Measurements from ENCODE around the gene BNC2.

Gene BNC2

GRCh38 chr9:16782490-16782889, 88.0 kb downstream of the BNC2 start:
- no peaks in the 10 kb centered on the region for H3K9me3 ChIP-seq (ENCODE audit: control insufficient read depth, low read length)
- peaks cover 10% of the 10 kb centered on the region for H3K4me1 ChIP-seq (ENCODE audit: control insufficient read depth, insufficient read depth, low read length)
- H3K9ac ChIP-seq (ENCODE audit: low read length), result no peak overlapping the region
- H3K27me3 ChIP-seq (replicated peaks; ENCODE audit: control insufficient read depth, insufficient read depth, low read length), result no peaks in the 10 kb centered on the region
- H3K4me3 ChIP-seq (ENCODE audit: low read length), result no peak overlapping the region
- H3K36me3 ChIP-seq (ENCODE audit: control insufficient read depth, insufficient read depth, low read length, severe bottlenecking), result no peaks in the 10 kb centered on the region
- DNase-seq (ENCODE audit: low read depth), result no peak

GRCh38 chr9:16775330-16775729, 95.1 kb downstream of the BNC2 start:
- Histone ChIP-seq H3K9ac (ENCODE audit: low read length) (no peak overlapping the region), H3K27me3 (replicated peaks; ENCODE audit: control insufficient read depth, insufficient read depth, low read length) (no peaks in the 10 kb centered on the region), H3K9me3 (ENCODE audit: control insufficient read depth, low read length) (no peaks in the 10 kb centered on the region), H3K4me3 (ENCODE audit: low read length) (no peak overlapping the region), H3K4me1 (ENCODE audit: control insufficient read depth, insufficient read depth, low read length) (peaks cover 6% of the 10 kb centered on the region), H3K36me3 (ENCODE audit: control insufficient read depth, insufficient read depth, low read length, severe bottlenecking) (no peaks in the 10 kb centered on the region)
- no peak for DNase-seq (ENCODE audit: low read depth)

GRCh38 chr9:16773617-16774016, 96.9 kb downstream of the BNC2 start:
- Histone ChIP-seq H3K36me3 (ENCODE audit: control insufficient read depth, insufficient read depth, low read length, severe bottlenecking) (no peaks in the 10 kb centered on the region), H3K4me3 (ENCODE audit: low read length) (no peak overlapping the region), H3K27me3 (replicated peaks; ENCODE audit: control insufficient read depth, insufficient read depth, low read length) (no peaks in the 10 kb centered on the region), H3K9ac (ENCODE audit: low read length) (no peak overlapping the region), H3K9me3 (ENCODE audit: control insufficient read depth, low read length) (no peaks in the 10 kb centered on the region), H3K4me1 (ENCODE audit: control insufficient read depth, insufficient read depth, low read length) (peaks cover 6% of the 10 kb centered on the region)
- DNase-seq (ENCODE audit: low read depth), result no peak

GRCh38 chr9:16773116-16773515, 97.4 kb downstream of the BNC2 start:
- Histone ChIP-seq H3K9ac (ENCODE audit: low read length) (no peak overlapping the region), H3K4me3 (ENCODE audit: low read length) (no peak overlapping the region), H3K4me1 (ENCODE audit: control insufficient read depth, insufficient read depth, low read length) (peaks cover 3% of the 10 kb centered on the region), H3K27me3 (replicated peaks; ENCODE audit: control insufficient read depth, insufficient read depth, low read length) (no peaks in the 10 kb centered on the region), H3K36me3 (ENCODE audit: control insufficient read depth, insufficient read depth, low read length, severe bottlenecking) (no peaks in the 10 kb centered on the region), H3K9me3 (ENCODE audit: control insufficient read depth, low read length) (no peaks in the 10 kb centered on the region)
- no peak for DNase-seq (ENCODE audit: low read depth)

- H3K36me3 ChIP-seq (ENCODE audit: control insufficient read depth, insufficient read depth, low read length, severe bottlenecking), result no peaks in the 10 kb centered on the region
- no peak overlapping the region for H3K9ac ChIP-seq (ENCODE audit: low read length)
- no peak overlapping the region for H3K4me3 ChIP-seq (ENCODE audit: low read length)
- H3K4me1 ChIP-seq (ENCODE audit: control insufficient read depth, insufficient read depth, low read length), result no peaks in the 10 kb centered on the region
- no peaks in the 10 kb centered on the region for H3K27me3 ChIP-seq (replicated peaks; ENCODE audit: control insufficient read depth, insufficient read depth, low read length)
- DNase-seq (ENCODE audit: low read depth), result no peak
- H3K9me3 ChIP-seq (ENCODE audit: control insufficient read depth, low read length), result no peaks in the 10 kb centered on the region
These were observed 99.1 kb downstream of the BNC2 start for GRCh38 chr9:16771356-16771755.

GRCh38 chr9:16769291-16769690, 101.2 kb downstream of the BNC2 start:
- Histone ChIP-seq H3K9me3 (ENCODE audit: control insufficient read depth, low read length) (no peaks in the 10 kb centered on the region), H3K4me3 (ENCODE audit: low read length) (no peak overlapping the region), H3K4me1 (ENCODE audit: control insufficient read depth, insufficient read depth, low read length) (no peaks in the 10 kb centered on the region), H3K27me3 (replicated peaks; ENCODE audit: control insufficient read depth, insufficient read depth, low read length) (no peaks in the 10 kb centered on the region), H3K36me3 (ENCODE audit: control insufficient read depth, insufficient read depth, low read length, severe bottlenecking) (no peaks in the 10 kb centered on the region), H3K9ac (ENCODE audit: low read length) (no peak overlapping the region)
- no peak for DNase-seq (ENCODE audit: low read depth)

GRCh38 chr9:16768816-16769215, 101.7 kb downstream of the BNC2 start:
- Histone ChIP-seq H3K9ac (ENCODE audit: low read length) (no peak overlapping the region), H3K27me3 (replicated peaks; ENCODE audit: control insufficient read depth, insufficient read depth, low read length) (no peaks in the 10 kb centered on the region), H3K9me3 (ENCODE audit: control insufficient read depth, low read length) (no peaks in the 10 kb centered on the region), H3K36me3 (ENCODE audit: control insufficient read depth, insufficient read depth, low read length, severe bottlenecking) (no peaks in the 10 kb centered on the region), H3K4me3 (ENCODE audit: low read length) (no peak overlapping the region), H3K4me1 (ENCODE audit: control insufficient read depth, insufficient read depth, low read length) (no peaks in the 10 kb centered on the region)
- no peak for DNase-seq (ENCODE audit: low read depth)

GRCh38 chr9:16767366-16767765, 103.1 kb downstream of the BNC2 start:
- no peak overlapping the region for H3K4me3 ChIP-seq (ENCODE audit: low read length)
- no peak for DNase-seq (ENCODE audit: low read depth)
- no peaks in the 10 kb centered on the region for H3K4me1 ChIP-seq (ENCODE audit: control insufficient read depth, insufficient read depth, low read length)
- H3K9ac ChIP-seq (ENCODE audit: low read length), result no peak overlapping the region
- no peaks in the 10 kb centered on the region for H3K27me3 ChIP-seq (replicated peaks; ENCODE audit: control insufficient read depth, insufficient read depth, low read length)
- no peaks in the 10 kb centered on the region for H3K9me3 ChIP-seq (ENCODE audit: control insufficient read depth, low read length)
- H3K36me3 ChIP-seq (ENCODE audit: control insufficient read depth, insufficient read depth, low read length, severe bottlenecking), result no peaks in the 10 kb centered on the region

GRCh38 chr9:16763946-16764345, 106.5 kb downstream of the BNC2 start:
- Histone ChIP-seq H3K9ac (ENCODE audit: low read length) (no peak overlapping the region), H3K9me3 (ENCODE audit: control insufficient read depth, low read length) (no peaks in the 10 kb centered on the region), H3K4me3 (ENCODE audit: low read length) (no peak overlapping the region), H3K4me1 (ENCODE audit: control insufficient read depth, insufficient read depth, low read length) (no peaks in the 10 kb centered on the region), H3K36me3 (ENCODE audit: control insufficient read depth, insufficient read depth, low read length, severe bottlenecking) (no peaks in the 10 kb centered on the region), H3K27me3 (replicated peaks; ENCODE audit: control insufficient read depth, insufficient read depth, low read length) (no peaks in the 10 kb centered on the region)
- DNase-seq (ENCODE audit: low read depth), result no peak

GRCh38 chr9:16755467-16756160, 114.9 kb downstream of the BNC2 start:
- H3K9ac ChIP-seq (ENCODE audit: low read length), result no peak overlapping the region
- no peak for DNase-seq (ENCODE audit: low read depth)
- H3K36me3 ChIP-seq (ENCODE audit: control insufficient read depth, insufficient read depth, low read length, severe bottlenecking), result no peaks in the 10 kb centered on the region
- no peak overlapping the region for H3K4me3 ChIP-seq (ENCODE audit: low read length)
- H3K27me3 ChIP-seq (replicated peaks; ENCODE audit: control insufficient read depth, insufficient read depth, low read length), result no peaks in the 10 kb centered on the region
- peaks cover 17% of the 10 kb centered on the region for H3K4me1 ChIP-seq (ENCODE audit: control insufficient read depth, insufficient read depth, low read length)
- H3K9me3 ChIP-seq (ENCODE audit: control insufficient read depth, low read length), result no peaks in the 10 kb centered on the region

GRCh38 chr9:16754662-16755061, 115.8 kb downstream of the BNC2 start:
- Histone ChIP-seq H3K9ac (ENCODE audit: low read length) (no peak overlapping the region), H3K36me3 (ENCODE audit: control insufficient read depth, insufficient read depth, low read length, severe bottlenecking) (no peaks in the 10 kb centered on the region), H3K4me3 (ENCODE audit: low read length) (no peak overlapping the region), H3K9me3 (ENCODE audit: control insufficient read depth, low read length) (no peaks in the 10 kb centered on the region), H3K4me1 (ENCODE audit: control insufficient read depth, insufficient read depth, low read length) (peaks cover 17% of the 10 kb centered on the region), H3K27me3 (replicated peaks; ENCODE audit: control insufficient read depth, insufficient read depth, low read length) (no peaks in the 10 kb centered on the region)
- no peak for DNase-seq (ENCODE audit: low read depth)

- Histone ChIP-seq H3K27me3 (replicated peaks; ENCODE audit: control insufficient read depth, insufficient read depth, low read length) (no peaks in the 10 kb centered on the region), H3K9ac (ENCODE audit: low read length) (no peak overlapping the region), H3K9me3 (ENCODE audit: control insufficient read depth, low read length) (no peaks in the 10 kb centered on the region), H3K4me3 (ENCODE audit: low read length) (no peak overlapping the region), H3K36me3 (ENCODE audit: control insufficient read depth, insufficient read depth, low read length, severe bottlenecking) (no peaks in the 10 kb centered on the region), H3K4me1 (ENCODE audit: control insufficient read depth, insufficient read depth, low read length) (peaks cover 17% of the 10 kb centered on the region)
- no peak for DNase-seq (ENCODE audit: low read depth)
These were observed 117.2 kb downstream of the BNC2 start for GRCh38 chr9:16753256-16753655.

All from adipocyte (in vitro differentiated cells).